Keratinocyte (primary cell): Measurements from ENCODE around the gene COL11A2. TPM values are rescaled to one million over a fixed set of nuclear protein-coding genes. Genes with fewer than 3 reads are reported as not detected.
"Not testable (repeated sequence)": the region's sequence is repeated elsewhere in the genome, so short reads cannot be mapped to it uniquely, and the experiment has no call there.

Experiments
- DNase-seq: peaks from one replicate; pipeline ENCODE4 v3.0.0-alpha.2; 2011; ENCODE audit warnings: low read depth, missing footprints, low spot score
- FAIRE-seq: peaks from 2 replicates; lab custom pipeline; 2011; peaks lifted over from hg19 to GRCh38; lab: Jason Lieb, UNC
- H2AFZ ChIP-seq: 2 replicates; pipeline ENCODE4 v1.6.0; 2012; ENCODE audit warnings: low read length, control low read depth, inconsistent platforms; ENCODE audit not compliant: control insufficient read depth
- H3K27ac ChIP-seq: 2 replicates; pipeline ENCODE4 v1.5.1; 2011; ENCODE audit warnings: low read length; ENCODE audit not compliant: control insufficient read depth, insufficient read depth
- H3K27me3 ChIP-seq: 3 replicates; pipeline ENCODE4 v1.6.0; 2011; ENCODE audit warnings: low read length; ENCODE audit not compliant: control insufficient read depth, insufficient read depth; ENCODE audit errors: extremely low read depth
- H3K36me3 ChIP-seq, 2 experiments: 2 replicates in 1 of 2; 3 replicates in 1 of 2; pipeline ENCODE4 v1.5.1; 2011; ENCODE audit warnings: low read length in 2 of 2, mild to moderate bottlenecking in 1 of 2; ENCODE audit not compliant: control insufficient read depth in 2 of 2, insufficient read depth in 2 of 2; ENCODE audit errors: extremely low read depth in 1 of 2
- H3K4me1 ChIP-seq: 3 replicates; pipeline ENCODE4 v1.5.1; 2011; ENCODE audit warnings: low read length; ENCODE audit not compliant: control insufficient read depth, insufficient read depth; ENCODE audit errors: extremely low read depth
- H3K4me2 ChIP-seq: 3 replicates; pipeline ENCODE4 v1.6.0; 2011; ENCODE audit warnings: low read depth, low read length; ENCODE audit not compliant: control insufficient read depth, insufficient read depth; ENCODE audit errors: extremely low read depth
- H3K4me3 ChIP-seq, 3 experiments: fragments of 200-600 bp in 1 of 3; sonication (generic) in 1 of 3; 2 replicates in 2 of 3; 3 replicates in 1 of 3; pipeline ENCODE4 v1.5.1; 2011 to 2016; ENCODE audit warnings: low read length in 3 of 3, mild to moderate bottlenecking in 3 of 3, control low read depth in 2 of 3, inconsistent platforms in 1 of 3, low read depth in 1 of 3, mixed read lengths in 1 of 3, mixed run types in 1 of 3, moderate library complexity in 1 of 3; ENCODE audit not compliant: control insufficient read depth in 2 of 3, insufficient read depth in 2 of 3; ENCODE audit errors: extremely low read depth in 1 of 3
- H3K79me2 ChIP-seq: 2 replicates; pipeline ENCODE4 v1.6.0; 2012; ENCODE audit warnings: low read length; ENCODE audit not compliant: control insufficient read depth, insufficient read depth
- H3K9ac ChIP-seq: 3 replicates; pipeline ENCODE4 v1.6.0; 2011; ENCODE audit warnings: low read length; ENCODE audit not compliant: control insufficient read depth, insufficient read depth; ENCODE audit errors: extremely low read depth
- H3K9me1 ChIP-seq: 3 replicates; pipeline ENCODE4 v1.6.0; 2011; ENCODE audit warnings: low read length; ENCODE audit not compliant: control insufficient read depth, insufficient read depth; ENCODE audit errors: extremely low read depth
- H3K9me3 ChIP-seq: 2 replicates; pipeline ENCODE4 v1.5.1; 2012; ENCODE audit warnings: low read depth, low read length; ENCODE audit not compliant: control insufficient read depth
- H4K20me1 ChIP-seq: 3 replicates; pipeline ENCODE4 v1.6.0; 2011; ENCODE audit warnings: low read length; ENCODE audit not compliant: control insufficient read depth, insufficient read depth; ENCODE audit errors: extremely low read depth
- CTCF ChIP-seq, 3 experiments: IDR thresholded peaks in 1 of 3; conservative IDR thresholded peaks in 1 of 3; optimal IDR thresholded peaks in 1 of 3; 2 replicates in 2 of 3; 3 replicates in 1 of 3; pipeline versions ENCODE3 to v1.5.1; 2011; ENCODE audit warnings: low read length in 3 of 3, mild to moderate bottlenecking in 3 of 3, moderate library complexity in 2 of 3, control low read depth in 1 of 3, inconsistent platforms in 1 of 3; ENCODE audit not compliant: insufficient read depth in 2 of 3; ENCODE audit errors: extremely low read depth in 1 of 3
- EZH2 ChIP-seq: IDR thresholded peaks from one replicate; pipeline ENCODE4 v1.6.1; 2012; ENCODE audit warnings: inconsistent platforms, mild to moderate bottlenecking, low read length, moderate library complexity
- dilution Hi-C: fragments of 300-500 bp; cut with MboI; formaldehyde crosslinking; loops from one replicate; pipeline ENCODE4 v1.7.0; 2020; ENCODE audit warnings: low sequenced_read_pairs; ENCODE audit not compliant: extremely low pct_ligation_motif_present
- polyA plus RNA-seq, 5 experiments: library from polyadenylated mRNA; depleted of rRNA in 3 of 5; stranded (reverse) in 3 of 5; stranded (forward) in 1 of 5; unstranded in 1 of 5; fragments of >200 nt; gene quantifications; 1 replicate in 1 of 5; 2 replicates in 3 of 5; 3 replicates in 1 of 5; pipeline versions ENCODE4 v1.2.1 to v1.2.3, GENCODE V29; 2011 to 2012; ENCODE audit warnings: missing spikeins in 2 of 5, low read depth in 1 of 5, low replicate concordance in 1 of 5

COL11A2 gene
- polyA plus RNA-seq, 1 donor (not counting 4 experiments of a cell fraction or from before 2014, with no cell fraction given), result 0.08 TPM

GRCh38 chr6:33154349-33154748, 37.9 kb downstream of the COL11A2 start:
- H3K79me2 ChIP-seq, result no peaks in the 10 kb centered on the region
- H3K4me2 ChIP-seq, result no peak overlapping the region
- H3K27me3 ChIP-seq, result no peaks in the 10 kb centered on the region
- no peaks in the 10 kb centered on the region for H4K20me1 ChIP-seq
- H3K4me1 ChIP-seq, result no peaks in the 10 kb centered on the region
- no peak for FAIRE-seq
- no peak overlapping the region for H3K27ac ChIP-seq
- H3K4me3 ChIP-seq, result no peak overlapping the region
- no peaks in the 10 kb centered on the region for H3K9me1 ChIP-seq
- no peak overlapping the region for H2AFZ ChIP-seq
- no peak for DNase-seq
- H3K9me3 ChIP-seq, result no peaks in the 10 kb centered on the region
- dilution Hi-C loops, result no loop called here
- H3K9ac ChIP-seq, result no peak overlapping the region
- TF ChIP-seq EZH2 (no peak), CTCF (optimal IDR thresholded peaks at IDR 0.05 in 1 of 3, IDR thresholded peaks at IDR 0.05 in 1 of 3, conservative IDR thresholded peaks at IDR 0.05 in 1 of 3; ENCODE audit: extremely low read depth in 1 of 3, insufficient read depth in 2 of 3, low read length in 3 of 3) (no peak)
- no peaks in the 10 kb centered on the region for H3K36me3 ChIP-seq

GRCh38 chr6:33151050-33151449, 41.2 kb downstream of the COL11A2 start:
- H3K27ac ChIP-seq, result no peak overlapping the region
- no peak for DNase-seq
- no peaks in the 10 kb centered on the region for H3K9me3 ChIP-seq
- H2AFZ ChIP-seq, result no peak overlapping the region
- H3K79me2 ChIP-seq, result no peaks in the 10 kb centered on the region
- TF ChIP-seq CTCF (optimal IDR thresholded peaks at IDR 0.05 in 1 of 3, IDR thresholded peaks at IDR 0.05 in 1 of 3, conservative IDR thresholded peaks at IDR 0.05 in 1 of 3; ENCODE audit: extremely low read depth in 1 of 3, insufficient read depth in 2 of 3, low read length in 3 of 3), result no peak
- TF ChIP-seq EZH2, result no peak
- no peak overlapping the region for H3K4me3 ChIP-seq
- no peaks in the 10 kb centered on the region for H3K4me1 ChIP-seq
- no peak for FAIRE-seq
- H3K36me3 ChIP-seq, result no peaks in the 10 kb centered on the region
- H3K9ac ChIP-seq, result no peak overlapping the region
- H3K9me1 ChIP-seq, result no peaks in the 10 kb centered on the region
- no peaks in the 10 kb centered on the region for H3K27me3 ChIP-seq
- H4K20me1 ChIP-seq, result no peaks in the 10 kb centered on the region
- H3K4me2 ChIP-seq, result no peak overlapping the region
- dilution Hi-C loops, result no loop called here

GRCh38 chr6:33150560-33150959, 41.7 kb downstream of the COL11A2 start:
- H3K4me2 ChIP-seq, H4K20me1 ChIP-seq, H3K36me3 ChIP-seq, H3K79me2 ChIP-seq, H3K4me3 ChIP-seq, H3K27ac ChIP-seq, H3K9ac ChIP-seq, H3K4me1 ChIP-seq, dilution Hi-C loops, FAIRE-seq, H3K9me3 ChIP-seq, H3K9me1 ChIP-seq, DNase-seq, H2AFZ ChIP-seq, H3K27me3 ChIP-seq: not testable (repeated sequence)
